Activated CD8-positive, alpha-beta memory T cell treated with anti-CD3 and anti-CD28 coated beads for 1 hour (primary cell): ENCODE results near the gene RSBN1L.
A peak's percentile ranks its signal among the peaks of the same experiment; 100 is the strongest.

Source experiments
- DNase-seq, 2 donors: peaks; one replicate each; pipeline ENCODE4 v3.0.0-alpha.2; 2020; ENCODE audit warnings: low read depth in 1 of 2; ENCODE audit errors: extremely low read depth in 1 of 2

RSBN1L gene

DNA sequence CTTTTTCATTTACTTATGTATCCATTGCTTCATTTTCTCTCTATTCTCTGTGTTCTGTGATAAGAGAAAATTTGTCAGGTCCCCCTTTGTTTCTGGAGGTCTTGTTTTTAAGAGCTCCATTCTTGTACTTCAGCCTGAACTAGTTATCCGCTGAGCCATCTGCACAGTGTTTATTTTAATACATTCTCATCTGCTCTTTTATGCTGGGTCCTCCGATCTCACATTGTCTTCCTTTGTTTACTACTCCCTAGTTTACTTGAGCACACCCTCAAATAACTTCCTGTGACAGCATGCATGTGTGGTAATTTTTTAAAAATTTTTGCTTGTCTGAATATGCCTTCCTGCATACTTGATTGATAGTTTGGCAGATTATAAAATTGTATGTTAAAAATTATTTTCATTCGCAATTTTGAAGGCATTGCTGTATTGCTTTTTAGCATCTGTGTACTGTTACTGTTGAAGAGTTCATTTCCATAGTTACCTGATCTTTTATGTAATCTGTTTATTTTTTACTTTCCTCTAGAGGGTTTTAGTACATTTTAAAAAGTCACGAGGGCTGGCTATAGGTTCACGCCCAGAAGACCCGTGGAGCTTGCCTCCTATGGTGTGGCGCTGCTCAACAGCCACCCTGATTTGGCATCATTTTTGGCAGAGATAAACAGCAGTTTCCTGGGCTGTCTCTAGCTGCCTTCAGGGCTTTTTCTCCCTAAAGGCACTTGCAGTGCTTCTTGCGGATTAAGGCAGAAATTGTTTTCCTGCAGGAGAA lies 31.9 kb downstream of the RSBN1L start:
- no peak for DNase-seq

DNA sequence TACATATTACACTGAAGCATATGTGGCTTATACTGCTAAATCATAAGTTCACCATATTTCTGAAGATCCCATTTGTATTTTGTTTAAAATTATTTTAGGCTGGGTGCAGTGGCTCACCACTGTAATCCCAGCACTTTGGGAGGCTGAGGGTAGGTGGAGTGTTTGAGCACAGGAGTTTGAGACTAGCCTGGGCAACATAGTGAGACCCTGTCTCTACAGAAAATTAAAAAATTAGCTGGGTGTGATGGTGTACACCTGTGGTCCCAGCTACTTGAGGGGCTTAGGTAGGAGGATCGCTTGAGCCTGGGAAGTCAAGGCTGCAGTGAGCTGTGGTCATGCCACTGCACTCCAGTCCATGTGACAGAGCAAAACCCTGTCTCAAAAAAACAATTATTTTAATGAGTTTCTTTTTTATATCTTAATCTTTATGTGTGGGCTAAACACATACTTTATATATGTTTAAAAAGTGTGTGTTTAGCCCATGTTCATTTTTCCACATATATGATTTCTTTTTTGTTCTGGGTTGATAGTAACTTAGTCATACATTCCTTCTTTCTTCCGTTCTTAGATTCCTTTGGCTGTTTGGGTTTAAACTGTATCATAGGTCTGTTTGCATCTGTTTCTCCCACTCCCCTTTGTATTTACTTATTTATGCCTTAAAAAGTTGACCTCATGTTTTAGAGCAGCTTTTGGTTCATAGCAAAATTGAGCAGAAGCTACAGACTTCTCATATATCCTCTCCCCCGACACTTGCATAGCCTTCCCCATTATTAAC lies 33.5 kb downstream of the RSBN1L start:
- DNase-seq: no peak

DNA sequence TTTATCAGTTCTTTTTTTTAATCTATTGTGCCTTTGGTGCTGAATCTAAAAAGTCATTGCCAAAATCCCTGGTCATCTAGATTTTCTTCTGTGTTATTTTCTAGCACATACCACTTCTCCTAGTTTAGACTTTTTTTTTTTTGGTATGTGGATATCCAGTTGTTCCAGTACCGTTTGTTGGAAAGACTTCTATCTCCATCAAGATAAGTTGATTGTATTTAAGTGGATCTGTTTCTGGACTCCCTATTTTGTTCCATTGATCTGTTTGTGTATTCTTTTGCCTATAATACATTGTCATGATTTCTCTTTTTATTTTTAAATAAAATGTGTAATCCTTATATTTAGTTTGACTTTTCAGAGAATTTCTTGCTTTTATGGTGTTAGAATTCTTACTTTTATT lies 35.5 kb downstream of the RSBN1L start:
- DNase-seq: no peak

DNA sequence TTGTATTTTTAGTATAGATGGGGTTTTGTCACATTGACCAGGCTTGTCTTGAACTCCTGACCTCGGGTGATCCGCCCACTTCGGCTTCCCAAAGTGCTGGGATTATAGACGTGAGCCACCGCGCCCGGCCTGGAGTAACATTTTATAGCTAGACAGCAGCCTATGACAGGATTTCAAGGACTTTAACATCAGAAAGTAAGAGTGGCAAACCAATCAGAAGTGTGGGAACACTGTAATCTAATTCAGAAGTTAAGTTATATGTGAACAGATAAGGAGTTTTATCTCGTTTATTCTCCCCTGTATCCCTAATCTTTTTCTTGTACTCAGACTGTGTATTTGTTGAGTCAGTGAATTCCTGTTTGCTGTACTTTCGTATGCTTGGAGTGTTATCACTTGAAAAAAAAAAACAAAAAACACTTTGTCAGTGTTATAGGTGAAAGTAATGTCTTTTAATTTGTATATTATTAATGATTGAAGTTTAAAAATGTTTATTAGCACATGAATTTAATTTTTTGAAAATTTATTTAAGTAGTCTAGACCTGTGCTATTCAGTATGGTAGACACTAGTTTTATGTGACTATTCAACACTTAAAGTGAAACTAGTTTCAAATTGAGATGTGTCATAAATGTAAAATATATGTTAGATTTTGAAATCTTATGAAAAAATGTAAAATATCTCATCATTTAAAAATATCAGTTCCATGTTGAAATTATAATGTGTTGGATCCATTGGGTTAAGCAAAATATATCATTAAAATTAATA lies 38.6 kb downstream of the RSBN1L start:
- DNase-seq: no peak

DNA sequence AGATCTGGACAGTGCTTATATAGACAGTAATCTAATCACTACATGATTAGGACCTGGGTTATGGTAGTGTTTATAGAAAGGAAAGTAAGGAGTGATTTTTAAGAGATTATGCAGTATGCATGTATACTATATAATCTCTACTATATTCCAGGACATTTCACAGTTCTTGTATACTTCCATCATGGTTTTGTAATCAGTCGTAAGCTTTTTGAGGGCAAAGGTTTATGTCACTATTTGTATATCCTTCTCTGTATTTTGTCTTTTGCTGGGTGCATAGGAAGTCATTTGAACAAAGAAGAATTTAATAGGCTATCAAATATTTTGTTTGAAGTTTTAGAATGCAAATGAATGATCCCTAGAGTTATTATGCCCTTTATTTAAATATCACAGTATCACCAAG lies 39.2 kb downstream of the RSBN1L start:
- no peak for DNase-seq

DNA sequence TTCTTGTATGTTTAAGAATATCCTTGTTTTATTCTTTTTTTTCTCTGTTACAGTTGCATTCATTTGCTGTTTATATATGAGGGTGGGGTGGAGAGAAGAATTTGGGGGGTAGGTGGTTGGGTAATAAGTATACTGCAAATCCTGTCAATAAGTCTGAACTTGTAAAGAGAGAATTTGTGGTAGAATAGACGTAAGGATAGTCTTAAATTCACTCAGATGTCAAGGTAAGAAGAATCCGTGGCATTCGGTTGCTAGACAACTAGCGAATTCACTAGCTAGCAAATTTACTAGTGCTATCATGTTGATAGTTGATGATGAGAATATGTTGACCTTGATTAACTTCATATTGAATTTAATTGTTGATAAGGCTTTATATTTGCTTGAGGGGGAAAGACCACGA lies 40.7 kb downstream of the RSBN1L start:
- DNase-seq: no peak

DNA sequence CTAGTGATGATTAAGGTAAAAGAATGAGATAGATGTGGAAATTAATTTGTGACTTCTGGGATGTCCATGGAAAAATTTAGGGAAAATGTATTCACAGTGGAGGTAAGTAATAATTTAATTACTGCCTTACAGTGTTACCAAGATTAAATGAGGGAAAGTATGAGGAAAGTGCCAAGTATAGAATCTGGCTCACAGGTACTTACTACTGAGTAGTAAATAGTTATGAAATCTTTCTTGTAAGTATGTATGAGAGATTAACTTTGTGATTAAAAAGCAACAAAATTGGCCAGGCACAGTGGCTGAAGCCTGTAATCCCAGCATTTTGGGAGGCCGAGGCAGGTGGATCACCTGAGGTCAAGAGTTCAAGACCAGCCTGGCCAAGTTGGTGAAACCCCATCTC lies 42.1 kb downstream of the RSBN1L start:
- no peak for DNase-seq

DNA sequence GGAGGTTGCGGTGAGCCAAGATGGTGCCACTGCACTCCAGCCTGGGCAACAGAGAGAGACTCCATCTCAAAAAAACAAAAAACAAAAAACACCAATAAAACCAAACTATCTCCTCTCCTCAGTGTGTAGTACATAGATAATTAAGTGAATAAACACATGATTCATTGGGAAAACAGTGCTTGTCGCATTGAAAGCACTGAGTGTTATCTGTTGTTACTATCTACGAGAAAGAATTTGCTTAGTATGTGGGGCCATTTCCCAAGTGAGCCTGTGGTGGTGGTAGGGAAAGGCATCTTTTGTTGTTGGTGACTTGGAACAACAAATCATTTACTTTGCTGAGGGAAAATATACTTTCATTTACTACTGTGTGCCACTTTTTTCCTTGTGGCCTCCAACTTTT lies 42.6 kb downstream of the RSBN1L start:
- DNase-seq: no peak

DNA sequence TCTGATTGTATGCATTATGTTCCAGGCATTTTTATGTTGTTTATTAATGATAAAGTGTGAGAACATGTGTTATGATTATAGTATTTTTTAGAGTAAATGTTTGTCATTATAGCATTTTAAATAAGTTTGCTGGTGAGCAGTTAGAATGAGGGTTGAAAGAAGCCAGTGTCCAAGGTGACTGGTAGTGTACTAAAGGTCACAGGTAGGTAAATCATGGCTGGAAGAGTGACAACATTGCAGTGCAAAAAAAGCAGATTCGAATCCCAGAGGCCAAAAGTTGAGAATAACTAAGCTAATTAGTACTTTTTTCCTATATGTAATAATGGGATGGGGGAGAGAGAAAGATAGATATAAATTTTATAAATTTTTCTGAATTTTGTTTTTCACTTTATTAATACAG lies 44.0 kb downstream of the RSBN1L start:
- DNase-seq: no peak

DNA sequence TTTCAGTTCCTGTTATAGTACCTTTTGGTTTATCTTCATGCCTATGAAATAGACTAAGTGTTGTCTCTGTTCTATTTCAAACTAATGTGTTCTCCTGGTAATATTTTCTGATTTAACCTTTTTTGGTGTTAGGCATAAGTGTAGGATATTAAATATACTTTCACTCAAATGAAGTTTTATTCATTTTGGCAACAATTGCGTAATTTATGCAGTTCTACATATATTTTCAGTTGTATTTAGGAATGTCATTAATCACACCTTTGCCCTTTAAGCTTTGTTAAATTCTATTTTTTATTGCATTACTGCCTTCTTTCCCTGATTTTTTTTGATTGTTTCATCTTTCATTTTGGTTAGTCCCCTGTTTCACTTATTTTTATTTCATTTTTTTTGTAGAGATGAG lies 47.3 kb downstream of the RSBN1L start:
- no peak for DNase-seq

DNA sequence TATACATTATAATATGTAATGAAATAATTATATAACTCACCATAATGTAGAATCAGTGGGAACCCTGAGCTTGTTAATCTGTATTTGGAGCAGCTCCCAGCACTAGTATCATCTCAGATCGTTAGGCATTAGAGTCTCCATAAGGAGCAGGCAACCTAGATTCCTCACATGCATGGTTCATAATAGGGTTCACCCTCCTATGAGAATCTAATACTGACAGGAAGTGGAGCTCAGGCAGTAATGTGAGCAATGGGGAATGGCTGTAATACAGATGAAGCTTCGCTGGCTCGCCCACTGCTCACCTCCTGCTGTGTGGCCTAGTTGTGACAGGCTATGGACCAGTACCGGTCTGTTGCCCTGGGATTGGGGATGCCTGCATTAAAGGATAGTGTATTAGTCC lies 49.5 kb downstream of the RSBN1L start:
- no peak for DNase-seq

DNA sequence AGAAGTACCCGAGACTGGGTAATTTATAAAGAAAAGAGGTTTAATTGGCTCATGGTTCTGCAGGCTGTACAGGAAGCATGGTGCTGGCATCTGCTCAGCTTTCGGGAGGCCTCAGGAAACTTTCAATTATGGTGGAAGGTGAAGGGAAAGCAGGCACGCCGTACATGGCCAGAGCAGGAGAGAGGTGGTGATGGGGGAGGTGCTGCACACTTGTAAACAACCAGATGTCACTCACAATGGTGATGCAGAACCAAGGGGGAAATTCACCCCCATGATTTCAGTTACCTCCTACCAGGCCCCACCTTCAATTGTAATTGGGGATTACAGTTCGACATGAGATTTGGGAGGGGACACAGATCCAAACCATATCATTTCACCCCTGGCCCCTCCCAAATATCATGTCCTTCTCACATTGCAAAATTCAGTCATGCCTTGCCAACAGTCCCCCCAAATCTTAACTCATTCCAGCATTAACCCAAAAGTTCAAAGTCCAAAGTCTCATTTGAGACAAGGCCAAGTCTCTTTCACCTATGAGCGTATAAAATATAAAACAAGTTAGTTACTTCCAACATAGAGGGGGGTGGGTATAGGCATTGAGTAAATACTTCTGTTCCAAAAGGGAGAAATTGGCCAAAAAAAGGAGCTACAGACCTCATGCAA lies 50.0 kb downstream of the RSBN1L start:
- DNase-seq: no peak

DNA sequence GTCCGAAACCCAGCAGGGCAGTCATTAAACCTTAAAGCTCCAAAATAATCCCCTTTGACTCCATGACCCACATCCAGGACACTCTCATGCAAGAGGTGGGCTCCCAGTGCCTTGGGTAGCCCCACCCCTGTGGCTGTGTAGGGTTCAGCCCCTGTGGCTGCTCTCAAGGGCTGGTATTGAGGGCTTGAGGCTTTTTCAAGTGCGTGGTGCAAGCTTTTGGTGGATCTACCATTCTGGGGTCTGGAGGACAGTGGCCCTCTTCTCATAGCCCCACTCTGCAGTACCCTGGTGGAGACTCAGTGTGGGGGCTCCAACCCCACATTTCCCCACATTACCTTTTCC lies 50.5 kb downstream of the RSBN1L start:
- no peak for DNase-seq

DNA sequence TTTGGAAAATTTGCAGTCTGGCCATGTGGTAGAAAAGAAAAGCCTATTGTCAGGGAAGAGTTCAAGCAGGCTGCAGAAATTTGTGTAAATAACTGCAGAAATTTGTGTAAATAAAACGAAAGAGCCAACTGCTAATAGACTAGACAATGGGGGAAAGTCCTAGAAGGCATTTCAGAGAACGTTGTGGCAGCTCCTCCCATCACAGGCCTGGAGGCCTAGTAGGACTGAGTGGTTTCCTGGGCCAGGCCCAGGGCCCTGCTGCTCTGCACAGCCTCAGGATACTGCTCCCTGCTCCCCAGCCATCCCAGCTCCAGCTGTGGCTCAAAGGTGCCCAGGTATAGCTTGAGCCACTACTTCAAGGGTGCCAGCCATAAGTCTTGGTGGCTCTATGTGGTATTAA lies 50.9 kb downstream of the RSBN1L start:
- DNase-seq: no peak

DNA sequence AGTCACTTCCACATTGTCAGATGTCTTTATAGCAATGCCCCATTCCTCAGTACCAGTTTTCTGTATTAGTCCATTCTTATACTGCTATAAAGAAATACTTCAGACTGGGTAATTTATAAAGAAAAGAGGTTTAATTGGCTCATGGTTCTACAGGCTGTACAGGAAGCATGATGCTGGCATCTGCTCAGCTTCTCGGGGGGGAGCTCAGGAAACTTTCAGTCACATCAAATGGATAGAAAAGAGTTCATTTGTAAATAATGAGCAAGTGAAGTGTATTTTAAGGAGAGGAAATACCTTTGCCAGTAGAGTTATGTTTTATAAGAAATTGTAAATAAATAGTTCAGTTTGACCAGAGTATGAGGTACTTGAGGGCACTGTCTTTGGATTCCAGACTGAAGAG lies 51.5 kb downstream of the RSBN1L start:
- DNase-seq: no peak

DNA sequence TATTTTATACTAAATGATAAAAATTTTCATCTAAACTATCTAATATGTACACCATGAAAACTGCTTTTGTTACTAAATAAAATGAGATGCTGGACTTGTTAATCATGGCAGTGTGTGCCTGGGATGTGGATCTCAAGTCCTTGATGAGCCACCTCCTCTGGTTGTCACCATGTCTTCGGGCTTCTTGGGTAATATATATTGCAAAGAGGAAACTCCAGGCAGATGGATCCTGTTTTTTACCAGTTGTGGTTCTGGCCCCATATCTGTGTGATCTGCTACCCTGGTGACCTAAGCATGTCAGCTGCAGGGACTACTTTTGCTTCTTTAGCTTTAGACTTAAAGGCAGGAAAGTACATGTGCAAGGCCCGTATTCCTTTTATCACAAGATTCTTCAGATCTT lies 55.8 kb downstream of the RSBN1L start:
- no peak for DNase-seq

DNA sequence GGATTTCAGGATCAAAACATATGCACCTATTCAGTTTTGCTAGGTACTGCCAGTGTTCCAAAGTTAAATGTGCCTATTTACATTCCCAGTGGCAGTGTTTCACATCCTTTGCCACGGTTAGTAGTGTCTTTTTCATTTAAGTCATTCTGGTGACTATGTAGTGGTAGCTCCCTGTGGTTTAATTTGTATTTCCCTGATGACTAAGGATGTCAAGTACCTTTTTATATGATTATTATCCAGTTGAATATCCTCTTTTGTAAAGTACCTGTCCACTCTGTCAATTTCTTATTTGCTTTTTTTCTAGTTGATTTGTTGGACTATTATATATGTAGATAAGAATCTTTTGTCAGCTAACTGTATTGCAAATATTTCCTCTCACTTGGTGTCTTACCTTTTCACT lies 56.9 kb downstream of the RSBN1L start:
- no peak for DNase-seq

DNA sequence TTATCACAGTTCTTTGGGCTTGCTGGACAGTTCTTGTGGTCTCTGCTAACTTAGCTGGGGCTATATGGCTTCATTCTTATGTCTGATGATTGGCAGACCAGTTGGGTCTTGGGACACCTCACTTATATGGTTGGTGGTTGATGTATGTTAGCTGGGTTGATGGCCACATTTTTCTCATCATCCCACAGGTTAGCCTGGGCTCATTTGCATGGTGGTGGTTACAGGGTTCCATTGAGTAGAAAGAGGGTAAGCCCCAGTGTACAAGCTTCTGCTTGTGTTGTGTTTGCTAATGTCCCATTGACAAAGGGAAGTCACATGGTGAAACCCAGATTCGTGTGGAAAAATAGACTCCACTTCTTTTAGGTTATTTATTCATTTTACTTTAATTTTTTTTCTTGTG lies 61.3 kb downstream of the RSBN1L start:
- no peak for DNase-seq

DNA sequence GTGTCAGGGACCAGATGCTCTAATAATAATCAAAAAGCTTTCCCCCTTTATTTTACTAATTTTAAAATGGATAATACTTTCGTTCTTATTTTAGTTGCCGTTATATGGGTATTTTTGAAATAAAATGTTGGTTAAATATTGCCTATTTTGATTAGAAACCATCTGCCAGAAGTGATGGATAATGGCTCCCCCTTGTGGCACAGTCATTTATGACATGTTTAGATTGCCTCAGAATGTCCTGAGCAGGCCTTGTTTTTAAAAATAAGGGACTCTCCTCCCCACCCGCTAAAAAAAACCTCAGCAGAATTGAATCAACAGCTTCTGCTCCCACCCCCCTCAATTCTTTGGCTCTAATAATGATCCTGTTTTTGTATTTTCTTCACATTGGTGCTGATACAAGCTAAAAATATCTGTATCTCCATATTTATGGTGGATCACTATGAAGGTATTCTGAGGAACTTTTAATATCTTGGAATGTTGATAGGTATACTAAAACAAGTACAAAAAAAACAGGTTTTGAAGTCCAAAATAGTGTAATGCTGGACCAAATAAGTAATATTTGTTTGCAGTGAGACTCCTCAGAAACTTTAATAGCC lies 63.1 kb downstream of the RSBN1L start:
- peak; percentile 40 to 53 for DNase-seq

DNA sequence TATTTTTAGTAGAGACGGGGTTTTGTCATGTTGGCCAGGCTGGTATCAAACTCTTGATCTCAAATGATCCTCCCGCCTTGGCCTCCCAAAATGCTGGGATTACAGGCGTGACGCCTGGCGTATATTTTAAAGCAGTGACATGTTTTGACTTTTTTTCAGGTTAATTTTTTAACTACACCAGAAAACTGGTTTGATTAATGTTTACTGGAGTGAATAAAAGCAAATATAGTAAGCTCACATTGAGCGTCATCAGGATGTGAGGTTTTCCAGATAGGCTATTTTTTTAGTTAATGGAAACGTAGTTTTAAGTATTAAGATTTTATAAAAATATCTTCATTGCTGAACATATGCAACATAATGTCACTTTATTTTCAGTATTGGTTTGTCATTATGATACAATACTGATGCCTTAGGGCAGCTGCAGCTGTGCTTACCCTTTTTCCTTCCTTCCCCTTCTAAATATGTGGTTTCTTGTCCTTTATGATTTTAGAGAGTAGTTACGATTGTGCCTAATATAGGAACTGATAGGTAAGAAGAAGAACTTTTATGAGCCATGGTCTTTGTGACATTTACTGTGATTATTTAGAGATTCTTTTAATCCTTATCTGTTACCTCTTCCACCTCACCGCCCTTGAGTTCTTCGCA lies 64.7 kb downstream of the RSBN1L start:
- DNase-seq: no peak

DNA sequence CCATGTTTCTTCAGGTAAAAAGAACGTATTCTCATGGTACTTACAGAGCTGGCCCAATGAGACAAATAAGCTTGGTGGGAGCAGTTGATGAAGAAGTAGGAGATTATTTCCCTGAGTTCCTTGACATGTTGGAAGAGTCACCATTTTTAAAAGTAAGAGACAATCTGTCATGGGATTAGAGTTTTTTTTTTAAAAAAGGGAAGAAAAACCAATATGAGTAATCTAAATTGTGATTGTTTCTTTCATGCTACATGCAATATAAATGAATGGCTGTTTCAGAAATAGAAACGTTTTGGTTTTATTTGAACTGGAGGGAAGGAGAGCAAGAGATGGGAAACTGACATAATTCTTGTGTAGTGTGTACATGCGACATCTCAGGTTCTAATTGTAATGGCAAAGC lies 69.2 kb downstream of the RSBN1L start:
- no peak for DNase-seq
